HCEC 1CT (cell line): ENCODE results near the gene CTNNBL1.

Source experiments
- DNase-seq: peaks from one replicate; pipeline ENCODE4 v3.0.0-alpha.2; 2017

The CTNNBL1 gene

DNA sequence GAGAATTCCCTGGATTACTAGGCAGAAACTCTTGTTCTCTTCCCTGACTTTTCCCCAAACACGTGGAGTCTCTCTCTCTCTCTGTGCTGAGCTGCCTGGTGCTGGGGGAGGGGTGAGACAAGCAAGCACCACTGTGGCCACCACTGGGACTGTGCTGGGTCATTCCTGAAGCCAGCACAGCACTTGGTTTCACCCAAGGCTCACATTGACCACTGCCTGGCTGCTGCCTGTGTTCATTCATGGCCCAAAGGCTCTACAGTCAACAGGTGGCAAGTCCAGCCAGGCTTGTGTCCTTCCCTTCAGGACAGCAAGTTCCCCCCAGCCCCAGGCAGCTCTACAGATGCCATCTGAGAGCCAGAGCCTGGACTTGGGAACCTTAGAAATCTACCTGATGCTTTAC lies 92.2 kb downstream of the CTNNBL1 start:
- no peak for DNase-seq

DNA sequence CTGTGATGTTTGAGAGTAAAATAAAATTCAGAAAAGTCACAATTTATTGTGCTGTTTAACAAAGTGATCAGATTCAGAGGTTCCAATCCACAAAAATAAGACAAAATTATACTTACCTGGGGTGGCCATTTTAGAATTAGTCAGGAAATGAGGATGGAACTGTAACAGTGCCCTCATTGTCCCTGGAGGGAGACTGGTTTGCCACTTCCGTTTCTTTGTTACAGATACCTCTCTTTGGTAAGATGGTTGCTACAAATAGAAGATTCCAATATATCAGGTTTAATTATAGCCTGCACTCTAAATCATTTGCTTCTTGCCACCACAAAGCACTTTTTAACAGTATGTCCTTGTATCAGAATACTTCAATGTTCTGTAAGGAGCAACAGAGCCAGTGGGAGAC lies 95.6 kb downstream of the CTNNBL1 start:
- no peak for DNase-seq

DNA sequence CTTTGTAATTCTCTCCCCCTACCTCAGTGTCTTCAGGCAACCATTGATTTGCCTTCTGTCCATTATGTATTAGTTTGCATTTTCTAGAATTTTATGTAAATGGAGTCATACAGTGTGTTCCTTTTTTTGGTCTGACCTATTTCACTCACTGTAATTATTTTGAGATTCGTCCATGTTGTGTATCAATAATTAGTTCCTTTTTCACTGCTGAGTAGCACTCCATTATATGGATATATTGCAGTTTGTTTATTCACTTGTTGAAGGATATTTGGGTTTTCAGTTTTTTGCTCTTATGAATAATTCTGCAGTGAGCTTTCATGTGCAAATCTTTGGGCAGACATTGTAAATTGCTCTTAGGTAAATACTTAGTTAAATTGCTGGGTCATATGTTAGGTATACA lies 97.1 kb downstream of the CTNNBL1 start:
- DNase-seq = no peak

DNA sequence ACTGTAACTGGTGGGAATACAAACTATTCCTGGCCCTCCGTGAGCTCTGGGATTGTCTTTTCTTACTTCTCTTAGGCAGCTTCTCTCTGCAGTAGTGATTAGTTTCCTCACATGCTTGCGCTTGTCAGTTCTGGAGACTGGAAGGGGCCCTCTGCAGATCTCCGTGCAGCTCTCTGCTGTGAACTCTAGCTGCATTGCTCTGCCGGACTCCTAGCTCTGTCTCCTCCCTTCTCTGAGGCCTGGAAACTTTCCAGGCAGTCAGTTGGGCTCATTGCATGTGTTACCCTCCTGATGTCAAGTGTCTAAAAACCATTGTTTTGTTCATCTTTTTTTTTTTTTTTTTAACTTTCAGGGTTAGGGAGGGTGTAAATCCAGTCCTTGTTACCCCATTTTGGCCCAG lies 102.3 kb downstream of the CTNNBL1 start:
- no peak for DNase-seq

DNA sequence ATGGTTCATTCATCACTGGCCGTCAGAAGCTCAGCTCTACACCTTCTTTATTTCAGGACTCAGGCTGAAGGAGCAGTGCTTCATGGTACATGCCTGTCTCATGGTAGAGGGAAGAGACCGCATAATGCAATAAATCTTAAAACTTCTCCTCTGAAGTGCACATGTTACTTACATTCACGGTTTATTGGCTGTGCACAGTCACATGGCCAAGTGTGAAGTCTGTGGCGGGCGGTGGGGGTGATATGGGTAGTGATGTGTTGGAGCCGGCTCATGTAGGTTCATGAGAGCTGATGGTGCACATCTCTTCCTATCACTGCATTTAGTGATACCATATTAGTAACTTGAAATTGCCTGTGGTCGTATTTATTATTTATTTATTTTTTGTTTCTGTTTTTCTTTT lies 102.9 kb downstream of the CTNNBL1 start:
- no peak for DNase-seq

DNA sequence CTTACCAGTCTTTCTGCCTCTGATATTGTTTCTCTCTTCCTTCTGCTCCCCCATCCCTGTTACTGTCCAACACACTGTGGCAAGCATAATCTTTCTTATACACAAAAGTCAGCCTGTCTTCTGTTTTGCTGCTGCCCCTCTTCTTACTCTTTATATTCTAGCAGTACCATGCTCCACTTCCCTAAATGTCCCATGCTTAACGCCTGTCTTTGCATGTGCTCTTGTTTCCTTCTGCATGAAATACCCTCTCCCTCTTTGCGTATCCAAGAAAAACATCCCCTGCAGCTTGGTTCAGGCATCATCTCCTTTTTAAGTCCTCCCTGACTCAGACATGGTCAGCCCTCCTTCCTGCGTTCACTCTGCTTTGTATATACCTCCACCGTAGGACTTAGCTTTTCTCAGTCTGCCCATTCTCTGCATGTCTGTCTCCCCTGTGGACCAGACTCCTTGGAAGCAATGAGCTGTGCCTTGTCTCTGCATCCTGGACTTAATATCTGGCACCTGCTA lies 103.9 kb downstream of the CTNNBL1 start:
- no peak for DNase-seq

DNA sequence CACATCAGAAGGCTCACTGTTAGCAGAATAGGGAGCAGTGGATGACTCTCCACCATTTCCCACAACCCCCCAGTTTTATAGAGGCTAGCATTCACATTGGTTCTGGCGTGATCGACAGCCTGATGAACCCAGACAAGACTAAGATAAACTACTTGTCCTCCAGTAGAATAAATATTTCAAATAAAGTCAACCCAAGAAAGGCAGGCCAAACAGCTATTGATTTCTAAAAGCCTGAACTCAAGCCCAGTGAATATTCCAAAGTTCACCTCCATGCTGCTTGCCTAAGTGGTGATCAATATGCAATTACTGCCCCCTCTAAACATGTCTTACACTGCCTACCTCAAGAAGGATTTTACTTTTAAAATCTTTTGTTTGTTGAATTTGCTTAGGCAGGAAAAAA lies 104.5 kb downstream of the CTNNBL1 start:
- DNase-seq = no peak

DNA sequence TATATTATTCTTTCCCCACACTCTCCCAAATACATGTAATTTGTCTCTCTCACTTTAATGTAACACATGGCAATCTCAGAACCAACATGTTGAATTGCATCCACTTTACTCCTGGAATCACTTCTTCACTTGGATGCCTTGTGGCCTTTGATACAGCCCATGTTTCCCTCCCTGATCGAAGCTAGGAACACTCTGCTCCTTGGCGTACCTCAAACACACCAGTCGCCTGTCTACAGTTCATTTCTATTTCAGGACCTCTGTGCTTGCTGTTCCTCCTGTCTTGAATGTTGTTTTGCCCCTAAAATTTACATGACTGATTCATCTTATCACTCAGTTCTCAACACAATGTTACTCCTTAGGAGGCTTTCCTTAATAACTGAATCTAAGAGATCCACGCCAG lies 106.8 kb downstream of the CTNNBL1 start:
- no peak for DNase-seq

DNA sequence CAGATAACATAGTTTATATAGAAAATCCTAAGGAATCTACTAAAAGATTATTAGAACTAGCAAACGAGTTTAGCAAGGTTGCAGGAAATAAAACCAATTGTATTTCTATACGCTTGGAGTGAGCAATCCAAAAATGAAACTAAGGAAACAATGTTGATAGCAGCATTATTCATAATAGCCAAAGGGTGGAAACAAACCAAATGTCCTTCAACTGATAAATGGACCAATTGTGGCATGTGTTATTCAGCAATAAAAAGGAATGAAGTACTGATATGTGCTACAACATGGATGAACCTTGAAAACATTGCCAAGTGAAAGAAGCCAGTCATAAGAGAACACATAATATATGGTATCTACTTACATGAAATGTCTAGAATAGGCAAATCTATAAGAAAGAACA lies 108.1 kb downstream of the CTNNBL1 start:
- DNase-seq = no peak

DNA sequence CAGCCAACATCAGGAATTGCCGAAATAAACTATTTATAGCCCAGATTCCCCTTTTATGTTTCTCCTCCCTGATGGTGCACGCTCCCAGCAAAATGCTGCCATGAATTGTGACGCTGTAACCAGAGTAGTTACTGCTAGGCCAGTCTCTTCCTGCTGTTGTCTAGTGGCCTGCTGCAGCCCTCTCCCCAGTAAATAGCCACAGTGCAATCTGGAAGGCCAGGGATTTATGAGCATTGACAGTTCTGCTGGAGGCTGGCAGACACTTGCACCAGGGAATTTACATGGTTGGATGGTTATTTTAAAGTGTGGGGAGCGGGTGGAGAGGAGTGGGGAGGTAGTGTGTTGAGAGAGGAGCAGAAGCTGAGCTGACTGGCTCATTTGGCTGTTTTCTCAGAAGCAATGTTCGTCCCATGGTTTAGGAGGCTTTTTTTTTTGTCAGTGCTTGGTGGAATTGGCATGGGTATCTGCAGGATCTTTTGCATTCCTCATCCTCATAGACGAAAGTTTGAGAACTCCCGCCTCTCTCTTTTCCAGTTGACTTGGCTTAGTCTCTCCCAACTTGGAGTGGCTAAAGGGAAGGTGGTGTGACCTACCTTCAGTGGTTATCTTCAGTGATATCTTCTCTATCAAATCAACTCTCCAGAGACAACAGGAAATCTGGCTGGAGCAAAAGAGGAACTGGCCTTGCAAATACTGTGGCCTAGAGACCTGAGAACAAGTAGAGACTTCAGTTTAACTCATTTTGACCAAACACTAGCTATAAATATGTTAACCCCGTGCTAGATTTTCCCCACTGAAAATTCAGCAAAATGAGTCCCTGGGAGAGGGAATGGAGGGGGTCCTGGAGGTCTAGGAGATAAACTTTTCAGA lies 109.8 kb downstream of the CTNNBL1 start:
- DNase-seq = no peak

DNA sequence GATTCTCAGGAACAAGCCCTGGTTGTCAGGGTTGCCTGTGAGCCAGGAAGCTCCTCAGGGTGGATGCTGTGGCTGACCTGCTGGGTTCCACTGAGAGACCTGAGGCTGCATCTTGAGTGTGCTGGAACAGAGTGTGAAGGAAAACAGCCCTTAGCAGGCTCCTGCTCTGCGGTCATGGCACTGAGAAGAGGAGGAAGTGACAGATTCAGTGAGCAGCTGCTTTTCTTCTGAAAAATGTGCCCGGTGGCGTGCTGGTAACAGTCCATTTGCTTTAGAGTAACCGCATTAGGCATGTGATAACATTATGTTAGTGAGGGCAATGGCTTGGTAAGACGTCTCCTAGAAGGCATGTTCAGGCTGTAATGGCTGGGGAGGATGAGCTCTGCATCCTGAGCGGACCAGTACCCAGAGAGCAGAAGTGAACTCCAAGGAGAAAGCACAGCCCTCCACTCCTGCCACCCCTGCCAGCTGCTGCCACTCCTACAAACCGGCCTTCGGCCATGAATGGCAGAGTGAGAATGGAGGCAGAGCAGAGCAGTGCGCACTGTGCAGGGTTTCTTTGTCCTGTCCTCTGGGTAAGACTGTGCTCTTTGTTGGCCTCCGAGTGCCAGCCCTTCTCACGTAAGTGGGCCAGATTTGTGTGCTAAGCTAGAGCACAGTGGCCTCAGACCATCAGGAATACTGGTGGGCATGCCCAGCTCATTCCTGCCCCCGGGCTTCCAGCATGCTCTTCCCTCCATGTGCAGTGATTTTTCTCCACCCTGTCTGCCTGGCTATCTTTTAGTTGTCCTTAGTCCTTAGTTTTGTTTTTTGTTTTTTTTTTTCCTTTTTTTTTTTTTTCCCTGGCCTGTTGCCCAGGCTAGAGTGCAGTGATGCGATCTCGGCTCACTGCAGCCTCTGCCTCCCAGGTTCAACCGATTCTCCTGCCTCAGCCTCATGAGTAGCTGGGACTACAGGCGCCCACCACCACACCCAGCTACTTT lies 111.0 kb downstream of the CTNNBL1 start:
- DNase-seq = no peak

DNA sequence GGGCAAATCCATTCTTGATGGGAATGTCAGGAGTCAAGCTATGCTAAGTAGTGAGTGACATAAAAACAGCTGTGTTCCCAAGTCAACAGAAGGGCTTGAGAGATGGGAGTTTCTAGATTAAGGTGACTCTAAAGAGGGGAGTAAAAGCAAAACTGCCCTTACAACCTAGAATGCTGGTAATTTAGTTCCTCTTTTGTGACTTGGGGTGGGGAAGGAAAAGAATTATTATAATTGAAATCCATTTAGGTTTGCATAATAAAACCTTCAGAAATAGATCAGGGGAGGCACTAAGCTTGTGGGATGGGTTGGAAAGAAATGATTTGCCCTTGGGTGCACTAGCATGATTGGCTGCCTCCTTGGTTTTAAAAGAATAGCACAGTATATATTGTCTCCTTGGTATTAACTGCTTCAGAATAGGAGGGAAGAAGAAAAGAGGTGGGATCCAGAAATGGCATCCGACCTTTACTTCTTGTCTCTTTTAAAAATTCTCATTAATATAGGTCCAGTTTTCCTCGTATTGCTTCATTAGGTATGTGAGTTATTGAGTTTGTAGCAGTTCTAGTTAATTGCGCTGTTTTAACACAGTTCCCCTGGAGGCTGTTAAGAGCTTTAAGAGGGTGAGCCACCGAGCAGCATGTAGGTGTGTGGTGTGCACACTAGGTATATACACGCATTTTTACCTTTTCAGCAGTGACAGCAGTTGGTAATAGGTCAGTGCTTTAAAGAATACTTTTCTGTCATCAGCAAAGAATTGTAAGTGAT lies 113.8 kb downstream of the CTNNBL1 start:
- DNase-seq = no peak

DNA sequence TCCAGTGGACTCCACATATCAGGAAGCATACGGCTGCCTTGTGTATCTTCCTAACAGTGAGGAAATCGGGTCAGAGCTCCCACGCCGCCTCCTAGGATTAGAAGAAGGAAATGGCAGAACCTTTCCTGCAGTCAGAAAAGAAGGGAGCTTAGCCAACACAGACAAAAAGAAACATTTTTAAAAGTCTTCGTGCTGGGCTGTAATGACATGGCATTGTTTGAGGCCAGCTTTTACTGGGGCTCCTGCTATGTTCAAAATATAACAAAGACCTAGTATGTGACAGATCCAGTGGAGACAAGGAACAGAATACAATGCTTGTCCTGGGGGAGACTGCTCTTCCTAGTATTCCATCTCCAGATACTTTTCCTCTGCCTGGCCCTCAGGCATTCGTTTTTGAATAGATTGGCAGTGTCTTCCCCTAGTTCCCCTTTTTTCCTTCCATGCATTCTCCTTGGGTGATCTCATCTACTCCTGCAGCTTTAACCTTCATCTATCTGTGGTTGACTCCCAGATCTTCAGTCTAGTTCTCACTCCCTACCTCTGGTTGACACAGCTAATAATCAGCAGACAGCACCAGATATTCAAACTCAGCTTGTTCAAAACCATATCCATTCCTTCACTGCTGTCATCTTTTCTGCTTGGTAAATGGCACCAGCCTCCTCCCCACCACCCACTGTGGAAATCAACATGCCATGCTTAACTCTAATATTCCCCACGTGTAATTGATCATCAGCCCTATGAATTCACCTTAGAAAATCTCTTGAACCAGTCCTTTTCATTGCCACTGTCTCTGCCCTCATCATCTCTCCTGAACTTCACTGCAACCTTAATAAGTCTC lies 114.6 kb downstream of the CTNNBL1 start:
- no peak for DNase-seq

DNA sequence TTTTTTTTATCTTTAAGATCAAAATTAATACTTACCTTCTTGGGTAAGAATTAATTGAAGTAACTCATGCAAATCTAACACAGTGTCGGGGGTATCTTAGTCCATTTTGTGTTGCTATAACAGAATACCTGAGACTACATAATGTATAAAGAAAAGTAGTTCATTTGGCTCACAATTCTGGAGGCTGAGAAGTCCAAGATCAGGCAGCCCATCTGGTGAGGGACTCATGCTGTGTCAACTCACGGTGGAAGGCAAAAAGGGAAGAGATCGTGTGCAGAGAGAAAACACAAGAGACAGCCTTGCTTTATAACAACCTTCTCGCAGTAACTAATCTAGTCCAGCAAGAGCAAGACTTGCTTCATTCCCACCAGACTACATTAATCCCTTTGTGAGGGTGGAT lies 116.2 kb downstream of the CTNNBL1 start:
- no peak for DNase-seq

DNA sequence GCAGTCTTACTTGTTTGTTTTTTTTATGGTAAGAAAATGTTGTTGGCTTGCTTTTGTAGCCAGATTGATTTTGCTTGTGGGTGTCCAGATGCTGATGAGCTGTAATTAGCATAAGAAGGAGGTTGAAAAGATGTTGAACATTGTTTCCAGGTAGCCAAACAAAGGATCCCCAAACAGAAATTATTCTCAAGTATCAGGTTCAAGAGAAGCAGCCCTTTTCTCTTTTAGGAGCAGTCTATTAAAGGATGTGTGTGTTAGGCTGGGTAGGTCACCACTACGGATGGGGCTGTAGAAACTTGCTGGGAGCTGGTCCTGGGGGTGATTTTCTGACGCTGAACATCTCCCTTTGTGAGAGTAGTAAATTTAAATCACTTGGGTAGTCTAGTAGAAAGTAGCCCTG lies 122.2 kb downstream of the CTNNBL1 start:
- DNase-seq = no peak

DNA sequence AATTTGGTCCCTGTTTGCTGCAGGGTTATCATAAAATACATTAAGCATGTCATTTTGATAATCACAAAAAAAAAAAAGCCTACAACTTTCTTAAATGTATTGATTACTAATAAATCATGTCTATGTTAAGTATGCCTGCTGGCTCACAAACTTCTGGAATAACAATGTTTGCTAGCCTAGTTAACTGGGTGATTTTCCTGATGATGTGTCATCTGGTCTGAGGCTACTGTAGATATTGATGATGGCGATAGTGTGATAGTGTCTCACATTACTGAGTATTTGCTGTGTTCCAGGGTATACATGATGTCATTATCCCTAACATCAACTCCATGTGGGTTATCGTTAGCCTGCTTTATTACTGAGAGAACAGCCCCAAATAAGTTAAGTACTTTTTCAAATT lies 122.9 kb downstream of the CTNNBL1 start:
- DNase-seq = no peak

DNA sequence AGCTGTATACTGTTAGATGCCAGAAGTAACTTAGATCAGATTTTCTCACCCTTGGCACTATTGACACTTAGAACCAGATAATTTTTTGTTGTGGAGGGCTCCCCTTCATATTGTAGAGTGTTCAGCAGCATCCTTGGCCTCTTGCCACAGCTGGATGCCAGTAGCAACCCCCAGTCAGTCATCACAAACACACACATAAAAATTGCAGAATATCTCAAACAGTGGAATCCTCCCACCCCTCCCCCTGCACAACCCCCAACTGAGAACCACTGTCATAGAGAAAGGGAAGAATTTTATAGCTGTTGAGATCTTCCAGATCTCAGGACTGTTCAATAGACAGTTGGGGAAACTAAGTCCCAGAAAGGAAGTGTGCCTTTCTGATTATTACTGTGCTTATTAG lies 127.9 kb downstream of the CTNNBL1 start:
- peak; percentile 5 for DNase-seq

DNA sequence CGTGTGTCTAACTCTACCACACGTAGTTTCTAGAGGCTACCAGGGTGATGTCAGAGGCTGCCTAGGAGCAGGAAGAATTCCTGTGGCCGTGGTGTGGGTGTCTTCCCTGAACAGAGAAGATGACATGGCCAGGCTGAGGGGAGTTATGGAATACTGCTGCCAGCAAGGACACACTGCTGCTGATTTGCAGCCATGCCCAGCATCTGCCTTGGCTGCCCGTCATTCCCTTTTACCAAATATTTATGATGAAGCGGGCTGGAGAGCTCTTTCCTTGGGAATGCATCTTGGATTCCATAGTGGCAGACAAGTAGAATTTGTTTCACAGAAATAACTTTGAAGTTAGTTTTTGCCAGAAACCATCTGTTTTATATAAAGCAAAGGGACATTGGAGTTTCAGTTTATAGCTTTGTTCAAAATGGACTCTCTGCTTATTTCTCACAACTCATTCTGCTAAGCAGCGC lies 128.3 kb downstream of the CTNNBL1 start:
- DNase-seq = peak; percentile 64

DNA sequence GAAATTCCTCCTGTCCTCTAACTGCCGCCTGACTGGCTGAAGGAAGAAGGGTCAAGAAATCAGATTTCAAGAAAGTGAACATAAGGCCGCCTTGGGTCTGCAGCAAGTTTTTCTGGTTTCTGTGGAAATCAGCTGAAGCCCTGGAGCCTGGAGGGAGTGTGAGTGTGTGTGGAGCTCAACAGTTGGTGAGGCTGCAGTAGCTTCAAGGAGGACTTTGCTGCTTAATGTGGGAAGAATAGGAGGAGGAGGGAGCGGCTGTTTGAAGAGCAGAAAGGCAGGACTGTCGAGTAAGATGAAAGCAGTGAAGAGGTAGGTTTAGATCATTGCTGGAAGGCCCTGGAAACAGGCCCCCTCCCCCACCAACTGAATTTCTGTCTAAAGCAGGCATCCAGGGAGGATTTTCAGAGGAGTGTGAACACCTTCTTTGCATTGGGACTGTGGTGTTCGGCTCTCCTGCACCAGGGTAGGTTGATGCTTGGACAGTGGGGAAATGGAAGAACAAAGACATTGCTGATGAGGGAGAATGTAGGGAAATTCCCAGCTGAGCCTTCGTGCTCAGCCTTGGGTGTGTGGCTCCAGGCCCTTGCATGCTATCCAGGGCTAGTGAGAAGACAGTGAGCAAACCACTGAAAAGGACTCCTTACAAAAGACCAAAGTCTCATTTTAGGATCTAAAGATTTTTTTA lies 129.6 kb downstream of the CTNNBL1 start:
- DNase-seq = no peak

DNA sequence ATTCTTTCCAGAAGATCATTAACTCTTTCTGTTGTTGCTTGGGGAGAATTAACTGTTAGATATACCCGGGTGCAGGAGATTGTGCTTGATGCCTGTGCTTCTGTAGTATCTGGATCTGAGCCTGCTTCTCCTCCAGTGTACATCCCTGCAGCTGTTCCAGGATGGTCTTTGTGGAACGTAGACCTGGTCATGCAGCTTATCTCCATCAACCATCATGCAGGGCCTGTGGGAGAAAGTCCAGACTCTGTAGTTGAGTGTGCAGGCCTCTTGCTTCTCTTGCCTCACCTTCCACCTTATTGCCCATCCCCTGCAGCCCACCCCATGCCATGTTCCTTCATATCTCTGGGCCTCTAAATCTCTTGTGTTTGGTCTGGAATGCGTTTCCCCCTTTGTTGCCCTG lies 133.8 kb downstream of the CTNNBL1 start:
- no peak for DNase-seq

DNA sequence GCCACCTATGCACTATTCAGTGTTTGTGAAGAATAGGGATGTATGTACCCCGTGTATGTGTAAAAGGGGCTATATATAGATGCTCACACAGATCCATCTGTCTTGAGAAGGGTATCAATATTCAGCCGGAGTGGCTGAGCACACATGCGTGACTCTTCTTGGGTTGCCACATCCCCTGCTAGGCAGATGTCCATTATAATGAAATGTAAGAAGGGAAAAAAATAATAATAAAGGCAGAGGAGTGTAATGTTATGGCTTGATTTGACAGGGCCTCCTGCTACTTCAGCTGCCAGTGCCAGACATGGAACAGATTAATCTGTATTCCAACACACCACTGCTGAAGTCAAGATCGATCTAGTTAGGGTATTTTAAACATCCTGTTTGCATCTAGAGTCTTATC lies 134.9 kb downstream of the CTNNBL1 start:
- no peak for DNase-seq
